ENCODE data around the gene TMX2.

Gene TMX2

GRCh38 chr11:57751176-57751575 is 38.8 kb downstream of the TMX2 start:
- no peak for TF ChIP-seq CTCF (IDR thresholded peaks at IDR 0.05)

GRCh38 chr11:57751676-57752253 is 39.4 kb downstream of the TMX2 start, which contains the start of gene BTBD18:
Gene BTBD18 (minus strand): TSS chr11:57751819. CDS start chr11:57751188, 631 bp downstream.
- TF ChIP-seq CTCF (IDR thresholded peaks at IDR 0.05), result peak; percentile 67

GRCh38 chr11:57752954-57753353 is 40.6 kb downstream of the TMX2 start:
- no peak for TF ChIP-seq CTCF (IDR thresholded peaks at IDR 0.05)

- no peak for TF ChIP-seq CTCF (IDR thresholded peaks at IDR 0.05)
These were observed 45.8 kb downstream of the TMX2 start for GRCh38 chr11:57758174-57758573.

GRCh38 chr11:57761301-57762234 is 49.2 kb downstream of the TMX2 start, which contains the start of gene CTNND1:
Gene CTNND1 (plus strand): TSS chr11:57761802. CDS start chr11:57791479, 29,677 bp downstream.
- no peak for TF ChIP-seq CTCF (IDR thresholded peaks at IDR 0.05)

GRCh38 chr11:57762235-57762861 is 50.0 kb downstream of the TMX2 start:
- no peak for TF ChIP-seq CTCF (IDR thresholded peaks at IDR 0.05)

GRCh38 chr11:57763568-57763967 is 51.2 kb downstream of the TMX2 start:
- TF ChIP-seq CTCF (IDR thresholded peaks at IDR 0.05), result no peak
